ENCODE results near the gene SYNM.

DNA sequence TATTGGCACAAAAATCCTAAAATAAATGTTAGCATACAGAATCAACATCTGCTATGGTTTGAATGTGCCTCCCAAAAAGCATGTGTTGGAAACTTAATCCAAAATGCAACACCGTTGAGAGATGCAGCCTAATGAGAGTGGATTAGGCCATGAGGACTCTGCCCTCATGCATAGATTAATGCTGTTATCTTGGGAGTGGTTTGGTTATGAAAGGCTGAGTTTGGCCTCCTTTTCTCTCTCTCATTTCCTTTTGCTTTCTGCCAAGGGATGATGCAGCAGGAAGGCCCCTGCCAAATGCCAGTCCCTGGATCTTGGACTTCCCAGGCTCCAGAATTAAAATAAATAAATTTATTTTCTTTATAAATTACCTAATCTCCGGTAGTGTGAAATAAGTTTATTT, 49.4 kb downstream of the SYNM start:
- TF ChIP-seq POLR2A (IDR thresholded peaks at IDR 0.05) (no peak), CTCF (IDR thresholded peaks at IDR 0.05) (no peak)
